GM18526 (cell line): ENCODE results near the gene EOLA1.
"Not testable (repeated sequence)": the region's sequence is repeated elsewhere in the genome, so short reads cannot be mapped to it uniquely, and the experiment has no call there.

Experiments
- POLR2A ChIP-seq: IDR thresholded peaks from 3 replicates; pipeline ENCODE4 v1.6.1; 2011; ENCODE audit not compliant: insufficient read length; ENCODE audit errors: extremely low read depth

EOLA1 gene

DNA sequence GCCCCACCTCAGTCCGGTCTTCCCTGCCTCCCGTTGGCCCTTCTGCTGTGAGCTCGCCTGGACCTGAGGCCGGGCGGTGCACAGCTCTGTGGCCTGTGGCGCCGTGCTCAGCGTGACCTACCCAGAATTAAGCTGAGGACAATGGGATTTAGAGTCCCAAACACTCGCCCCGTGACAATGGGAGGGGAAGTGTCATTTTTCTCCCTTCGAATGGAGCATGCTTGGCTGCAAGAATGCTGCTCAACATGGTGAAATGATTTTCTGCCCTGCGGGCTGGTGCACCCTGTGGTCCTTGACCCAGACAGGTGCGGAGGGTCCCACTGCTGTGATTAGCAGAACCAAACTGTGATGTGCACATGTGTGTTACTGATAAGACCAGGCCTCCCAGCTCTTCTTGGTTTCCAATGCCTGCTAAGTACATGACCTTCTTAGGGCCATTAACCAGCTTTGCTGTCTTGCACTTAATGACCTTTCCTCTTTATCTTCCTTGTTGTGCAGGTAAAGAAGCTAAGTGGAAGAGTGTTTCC is 772 bp downstream of the EOLA1 start:
- no peak for TF ChIP-seq POLR2A

DNA sequence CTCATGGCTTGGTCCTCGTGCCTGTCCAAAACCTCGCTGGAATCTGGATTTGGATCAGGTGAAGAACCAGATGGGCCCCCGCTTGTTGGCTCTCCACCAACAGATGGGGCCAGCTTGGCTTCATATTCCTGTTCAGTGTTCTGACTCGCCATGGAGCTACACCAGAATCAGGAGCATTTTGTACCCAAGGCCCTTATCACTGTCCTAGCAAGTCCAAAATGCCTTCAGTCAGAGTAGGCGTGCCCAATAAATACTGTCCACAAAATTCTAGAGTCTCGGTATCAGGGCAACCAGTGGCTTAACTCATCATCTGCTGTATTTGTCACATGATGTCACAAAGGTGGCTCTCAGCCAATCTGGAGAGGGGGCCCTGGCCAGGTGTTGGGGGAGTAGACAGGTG is 8.9 kb downstream of the EOLA1 start, which contains the start of gene HSFX3:
TSS of gene HSFX3 (minus strand) at position 224 of the 400 bp plus-strand sequence. CDS start at position 152, 72 bp downstream.
- TF ChIP-seq POLR2A: not testable (repeated sequence)

DNA sequence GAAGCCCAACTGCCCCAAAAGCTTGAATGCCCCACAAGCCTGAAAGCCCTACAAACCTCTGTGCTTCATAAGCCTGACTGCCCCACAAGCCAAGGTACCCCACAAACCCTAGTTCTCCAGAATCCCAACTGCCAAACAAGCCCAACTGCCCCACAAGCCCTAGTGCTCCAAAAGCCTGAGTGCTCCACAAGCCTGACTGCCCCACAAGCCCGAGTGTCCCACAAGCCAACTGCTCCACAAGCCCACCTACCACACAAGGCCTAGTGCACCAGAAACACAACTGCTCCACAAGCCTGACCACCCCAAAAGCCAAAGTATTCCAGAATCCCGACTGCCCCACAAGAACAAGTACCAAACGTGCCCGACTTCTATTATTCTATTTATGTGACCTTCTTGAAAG is 22.5 kb downstream of the EOLA1 start:
- no peak for TF ChIP-seq POLR2A

DNA sequence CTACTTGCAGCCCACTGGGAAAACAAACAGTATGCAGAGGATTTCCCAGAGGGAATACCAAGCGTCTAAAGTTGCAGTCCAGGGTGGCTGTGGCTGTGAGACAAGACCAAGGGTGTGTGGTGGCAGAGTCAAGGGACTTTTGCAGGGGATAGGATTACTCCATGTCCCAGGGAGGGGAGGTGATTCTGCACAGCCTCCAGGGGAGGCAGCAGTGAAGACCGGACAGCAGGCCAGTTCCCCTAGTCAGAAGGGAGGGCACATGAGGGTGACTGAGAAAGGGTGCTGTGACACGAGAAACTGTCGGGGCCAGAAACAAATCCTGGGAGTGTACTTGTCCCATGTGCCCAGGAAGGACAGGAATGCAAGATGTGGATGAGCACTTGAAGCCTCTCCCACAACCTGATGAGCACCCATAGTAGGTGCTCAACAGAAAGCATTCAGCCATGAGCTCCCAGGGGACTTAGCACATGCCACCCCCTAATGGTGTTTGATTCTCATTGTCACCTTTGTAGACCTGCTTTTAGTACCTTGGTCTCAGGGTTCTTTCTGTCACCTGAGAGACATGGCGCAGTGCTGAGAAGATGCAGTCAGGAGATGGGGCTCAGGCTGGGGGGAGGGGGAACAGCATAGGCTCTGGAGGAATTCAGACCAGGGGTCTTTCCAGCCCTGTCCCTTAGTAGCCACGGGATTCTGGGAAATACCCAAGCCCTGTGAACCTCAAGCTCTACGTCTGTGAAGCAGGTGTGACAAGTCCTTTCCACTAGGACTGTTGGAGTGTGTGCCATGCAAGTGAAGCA is 27.0 kb downstream of the EOLA1 start:
- no peak for TF ChIP-seq POLR2A

DNA sequence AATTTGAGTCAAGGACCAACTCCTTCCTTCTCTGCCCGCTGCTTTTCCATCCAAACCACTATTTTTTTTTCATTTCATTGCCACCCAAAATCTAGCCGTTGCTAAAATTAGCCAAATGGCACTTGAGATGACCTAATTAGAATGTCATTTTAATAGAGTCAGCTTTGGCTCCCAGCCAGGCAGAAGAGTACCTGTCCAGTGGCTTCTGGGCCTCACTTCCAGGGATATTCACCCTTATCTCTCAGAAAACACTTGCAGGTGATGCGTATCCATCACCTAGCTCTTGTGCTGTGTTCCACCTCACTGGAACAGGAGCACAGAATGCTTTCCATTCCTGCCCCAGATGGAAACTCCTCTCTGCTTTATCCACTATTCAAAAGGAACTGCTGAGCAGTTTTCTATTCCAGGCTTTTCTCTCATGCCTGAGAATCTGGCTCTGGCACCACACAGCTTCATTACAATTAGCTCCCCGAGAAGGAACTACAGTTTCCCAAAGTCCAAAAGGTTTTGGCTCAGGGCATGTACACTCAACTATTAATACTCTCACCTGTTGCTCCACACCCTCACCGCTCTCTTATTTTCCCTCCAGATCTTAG is 28.0 kb downstream of the EOLA1 start:
- no peak for TF ChIP-seq POLR2A

DNA sequence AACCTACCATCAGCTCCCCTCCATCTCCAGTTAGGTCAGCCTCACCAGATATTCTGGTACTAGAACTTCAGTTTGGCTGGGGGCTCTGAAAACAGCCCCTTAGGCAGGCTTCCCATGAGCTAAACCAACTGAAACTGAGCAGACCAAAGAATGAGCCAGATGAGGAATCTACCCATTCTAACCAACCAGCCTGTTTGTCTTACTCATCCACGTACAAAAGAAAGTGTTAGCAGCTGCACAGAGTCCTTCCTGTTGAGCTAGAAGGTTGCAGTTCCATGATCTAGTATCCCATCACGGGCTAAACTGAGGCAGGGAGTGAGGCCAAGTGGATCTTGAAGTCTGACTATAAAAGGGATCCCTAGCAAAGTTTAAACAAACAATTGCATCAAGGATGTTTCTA is 29.0 kb downstream of the EOLA1 start:
- no peak for TF ChIP-seq POLR2A

DNA sequence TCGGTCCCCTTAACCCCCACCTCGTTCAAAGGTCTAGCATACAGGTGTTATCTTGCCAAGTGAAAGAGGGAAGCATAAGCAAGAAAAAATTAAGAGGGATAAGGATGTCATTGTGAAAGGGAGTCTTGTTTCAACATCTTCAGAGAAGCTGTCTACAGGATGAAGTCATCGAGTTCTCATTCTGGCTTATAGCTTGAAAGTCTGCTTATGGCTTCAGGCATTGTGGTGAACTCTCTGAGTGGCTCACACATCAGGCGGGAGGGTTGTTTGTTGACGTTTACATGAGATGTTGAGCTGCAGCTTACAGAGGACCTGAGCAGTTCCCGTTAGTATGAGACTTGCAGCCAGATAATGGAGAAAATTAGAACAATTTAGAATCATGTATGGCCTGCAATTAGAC is 29.9 kb downstream of the EOLA1 start:
- TF ChIP-seq POLR2A: no peak

DNA sequence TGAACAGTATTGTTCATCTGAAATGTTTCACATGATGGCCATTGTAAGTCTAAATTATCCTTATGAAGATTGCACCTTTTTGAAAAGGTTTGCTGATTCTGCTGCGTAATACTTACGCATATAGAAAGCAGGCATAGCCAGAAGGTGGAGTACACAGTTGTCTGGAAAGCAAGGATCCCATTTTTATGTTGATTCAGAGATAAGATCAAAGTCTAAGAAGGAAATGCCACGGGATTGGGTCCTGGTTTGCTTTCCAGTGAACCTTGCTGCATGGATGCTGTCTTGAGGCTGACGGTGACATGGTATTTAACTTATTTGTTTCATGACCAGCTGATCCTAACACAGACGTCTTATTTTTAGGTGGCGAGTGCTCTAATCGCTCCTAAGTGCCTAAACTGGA is 31.0 kb downstream of the EOLA1 start:
- TF ChIP-seq POLR2A: no peak

DNA sequence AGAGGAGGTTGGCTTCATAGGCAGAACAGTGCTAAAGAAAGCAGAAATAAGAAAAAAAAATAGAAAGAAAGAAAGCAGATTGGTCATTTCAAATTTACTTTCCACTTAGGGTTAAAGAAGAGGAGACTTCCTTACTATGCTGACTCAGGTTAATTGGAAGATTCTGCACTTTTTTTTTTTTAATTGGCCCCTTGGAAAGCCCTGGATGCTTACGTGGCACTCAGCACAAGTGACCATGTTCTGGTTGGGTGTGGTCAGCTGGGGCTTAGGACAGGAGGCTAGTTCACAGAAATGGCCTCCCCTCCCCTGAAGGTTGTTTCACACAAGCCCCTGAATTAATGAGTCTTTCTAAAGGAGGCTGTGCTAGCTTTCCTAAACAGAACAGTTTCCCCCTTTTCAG is 31.9 kb downstream of the EOLA1 start:
- TF ChIP-seq POLR2A: no peak

DNA sequence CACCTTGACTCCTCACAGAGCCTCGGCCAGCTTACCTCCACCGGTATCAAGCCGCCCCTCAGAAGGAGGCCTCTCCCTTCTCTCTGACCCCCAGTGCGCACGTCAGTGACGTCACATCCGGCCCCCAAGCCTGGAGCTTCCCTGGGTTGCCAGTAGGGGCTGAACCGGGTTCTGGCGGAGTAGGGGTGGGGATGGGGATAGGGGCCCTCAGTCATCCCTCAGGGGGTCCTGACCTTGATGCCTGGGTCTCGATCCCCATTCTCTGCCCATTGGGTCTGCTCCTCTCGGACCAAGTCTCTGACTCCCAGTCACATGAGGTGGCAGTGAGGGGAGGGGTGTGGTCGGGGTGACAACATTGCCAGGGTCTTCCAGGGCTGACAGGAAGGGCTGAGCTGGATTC is 46.5 kb downstream of the EOLA1 start, which contains the start of gene MAGEA9B:
TSS of gene MAGEA9B (minus strand) at position 101 of the 400 bp plus-strand sequence. CDS start 4,280 bp downstream, outside the sequence.
- not testable (repeated sequence) for TF ChIP-seq POLR2A

DNA sequence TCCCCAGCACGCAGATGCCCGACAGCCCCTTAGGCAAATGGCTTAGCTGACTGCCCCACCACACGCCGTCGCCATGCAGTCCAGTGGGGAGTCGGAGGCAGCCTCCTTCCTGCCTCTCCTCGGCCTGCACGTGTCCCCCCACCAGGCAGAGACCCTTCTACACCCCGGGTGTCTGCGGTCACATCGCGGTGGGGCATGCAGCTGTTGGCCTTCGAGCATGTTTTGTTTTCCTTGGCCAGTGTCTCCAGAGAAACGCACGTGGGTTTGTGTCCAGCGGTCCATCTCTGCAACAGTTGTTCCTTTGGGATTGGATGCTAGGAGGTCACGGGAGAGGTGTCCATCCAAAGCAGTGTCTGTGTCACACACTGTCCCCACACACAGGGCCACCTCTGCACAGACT is 54.4 kb downstream of the EOLA1 start, which contains the start of gene HSFX2:
TSS of gene HSFX2 (minus strand) at position 101 of the 400 bp plus-strand sequence. CDS start 614 bp downstream, outside the sequence.
- not testable (repeated sequence) for TF ChIP-seq POLR2A
